Measurements from ENCODE around the gene NEDD4L. TPM values are rescaled to one million over a fixed set of nuclear protein-coding genes. Genes with fewer than 3 reads are reported as not detected.

NEDD4L gene
- total RNA-seq, 1 donor from 2014 or later: 41.4 TPM

- H3K4me3 Mint-ChIP-seq: no peak overlapping the region
- DNase-seq (ENCODE audit: low read depth, low spot score): no peak
- no peaks in the 10 kb centered on the region for H3K27me3 Mint-ChIP-seq (ENCODE audit: low read depth)
- H3K36me3 Mint-ChIP-seq (ENCODE audit: low read depth): peaks cover 7% of the 10 kb centered on the region
- no peaks in the 10 kb centered on the region for H3K9me3 Mint-ChIP-seq
- TF ChIP-seq CTCF (conservative IDR thresholded peaks at IDR 0.05): no peak
- H3K27ac Mint-ChIP-seq (ENCODE audit: unreplicated experiment): peak overlapping the region; percentile 94
- peaks cover 10% of the 10 kb centered on the region for H3K4me1 Mint-ChIP-seq
These were observed 356.4 kb downstream of the NEDD4L start for GRCh38 chr18:58400331-58400870.

GRCh38 chr18:58401191-58401590 lies 357.2 kb downstream of the NEDD4L start:
- Mint-ChIP-seq H3K4me3 (no peak overlapping the region), H3K27me3 (ENCODE audit: low read depth) (no peaks in the 10 kb centered on the region), H3K36me3 (ENCODE audit: low read depth) (peaks cover 4% of the 10 kb centered on the region), H3K27ac (ENCODE audit: unreplicated experiment) (no peak overlapping the region), H3K9me3 (no peaks in the 10 kb centered on the region), H3K4me1 (peaks cover 13% of the 10 kb centered on the region)
- no peak for TF ChIP-seq CTCF (conservative IDR thresholded peaks at IDR 0.05)
- DNase-seq (ENCODE audit: low read depth, low spot score): no peak

- H3K4me1 Mint-ChIP-seq: peaks cover 13% of the 10 kb centered on the region
- H3K9me3 Mint-ChIP-seq: no peaks in the 10 kb centered on the region
- no peak overlapping the region for H3K4me3 Mint-ChIP-seq
- H3K27ac Mint-ChIP-seq (ENCODE audit: unreplicated experiment): no peak overlapping the region
- H3K36me3 Mint-ChIP-seq (ENCODE audit: low read depth): peaks cover 4% of the 10 kb centered on the region
- DNase-seq (ENCODE audit: low read depth, low spot score): no peak
- no peak for TF ChIP-seq CTCF (conservative IDR thresholded peaks at IDR 0.05)
- no peaks in the 10 kb centered on the region for H3K27me3 Mint-ChIP-seq (ENCODE audit: low read depth)
These were observed 358.2 kb downstream of the NEDD4L start for GRCh38 chr18:58402247-58402646.

GRCh38 chr18:58402951-58403702 lies 359.1 kb downstream of the NEDD4L start:
- Mint-ChIP-seq H3K36me3 (ENCODE audit: low read depth) (peaks cover 4% of the 10 kb centered on the region), H3K9me3 (no peaks in the 10 kb centered on the region), H3K27me3 (ENCODE audit: low read depth) (no peaks in the 10 kb centered on the region), H3K4me1 (peaks cover 17% of the 10 kb centered on the region), H3K27ac (ENCODE audit: unreplicated experiment) (no peak overlapping the region), H3K4me3 (no peak overlapping the region)
- no peak for DNase-seq (ENCODE audit: low read depth, low spot score)
- TF ChIP-seq CTCF (conservative IDR thresholded peaks at IDR 0.05): no peak

- Mint-ChIP-seq H3K4me1 (peaks cover 17% of the 10 kb centered on the region), H3K4me3 (no peak overlapping the region), H3K27ac (ENCODE audit: unreplicated experiment) (no peak overlapping the region), H3K9me3 (no peaks in the 10 kb centered on the region), H3K36me3 (ENCODE audit: low read depth) (peaks cover 4% of the 10 kb centered on the region), H3K27me3 (ENCODE audit: low read depth) (no peaks in the 10 kb centered on the region)
- TF ChIP-seq CTCF (conservative IDR thresholded peaks at IDR 0.05): no peak
- no peak for DNase-seq (ENCODE audit: low read depth, low spot score)
These were observed 359.9 kb downstream of the NEDD4L start for GRCh38 chr18:58403799-58404455.
